PFSK-1 (cell line): ENCODE data around the gene COQ10B.

Experiments
- FOXP2 ChIP-seq: optimal IDR thresholded peaks from 2 replicates; pipeline ENCODE3; 2011; ENCODE audit warnings: borderline replicate concordance, control low read depth, inconsistent platforms; ENCODE audit not compliant: insufficient read depth; ENCODE audit errors: extremely low read length, extremely low read depth
- POLR2AphosphoS5 ChIP-seq: IDR thresholded peaks from 2 replicates; pipeline ENCODE4 v1.6.1; 2012; ENCODE audit warnings: low read depth, mild to moderate bottlenecking, control low read depth, low read length, moderate library complexity
- SIN3A ChIP-seq: IDR thresholded peaks from 2 replicates; pipeline ENCODE4 v1.6.1; 2012; ENCODE audit warnings: mild to moderate bottlenecking, low read length, moderate library complexity, borderline replicate concordance; ENCODE audit not compliant: insufficient read depth
- TAF1 ChIP-seq: IDR thresholded peaks from 2 replicates; pipeline ENCODE4 v1.6.1; 2012; ENCODE audit warnings: low read length, control low read depth, borderline replicate concordance; ENCODE audit not compliant: insufficient read depth
- TF ChIP-seq, protein P1 (sequence below), 2 experiments: IDR thresholded peaks; 2 replicates each; pipeline versions ENCODE4 v1.6.1 to v1.8.0; 2011 to 2012; ENCODE audit warnings: low read depth in 2 of 2, low read length in 2 of 2, control low read depth in 1 of 2, inconsistent platforms in 1 of 2, mild to moderate bottlenecking in 1 of 2, moderate library complexity in 1 of 2; ENCODE audit not compliant: insufficient read depth in 1 of 2

Gene COQ10B

DNA sequence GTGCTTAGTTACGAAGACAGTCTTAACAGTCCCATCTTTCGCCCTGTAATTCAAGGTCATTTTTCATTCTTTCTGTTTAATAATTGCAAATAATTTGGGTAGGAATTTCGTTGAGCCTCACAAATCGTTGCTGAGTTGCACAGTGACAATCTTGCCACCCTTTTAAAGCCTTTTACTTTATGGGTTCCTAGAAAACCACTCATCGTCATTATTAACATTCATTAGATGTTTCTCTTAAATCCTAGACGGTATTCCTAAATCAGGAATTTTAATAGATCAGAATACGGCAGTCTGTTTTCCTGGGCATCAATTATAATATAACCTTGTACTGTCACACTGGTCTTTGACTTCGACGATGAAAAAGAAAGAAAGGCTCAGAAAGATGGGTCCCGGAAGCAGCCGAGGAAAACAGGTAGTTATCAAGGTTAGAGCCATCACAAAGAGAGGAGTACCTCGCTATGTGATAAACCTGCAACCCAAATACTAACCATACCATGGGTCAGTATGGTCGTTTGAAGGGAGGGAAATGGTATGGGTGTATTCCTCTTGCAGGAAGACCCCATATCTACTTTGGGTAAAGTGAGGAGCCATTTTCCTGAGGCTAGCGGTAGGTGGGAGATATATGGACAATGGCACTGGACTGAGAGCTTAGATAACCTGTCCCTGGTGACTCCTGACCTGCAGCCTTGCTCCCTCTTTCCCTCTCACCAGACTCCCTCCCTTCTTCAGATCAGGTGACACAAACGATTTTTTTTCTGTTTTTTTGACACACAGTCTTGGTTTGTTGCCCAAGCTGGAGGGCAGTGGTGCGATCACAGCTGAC is 17.5 kb upstream of the COQ10B start:
- TF ChIP-seq TAF1 (no peak), POLR2AphosphoS5 (no peak), SIN3A (no peak), FOXP2 (no peak)
- TF ChIP-seq, protein P1, sequence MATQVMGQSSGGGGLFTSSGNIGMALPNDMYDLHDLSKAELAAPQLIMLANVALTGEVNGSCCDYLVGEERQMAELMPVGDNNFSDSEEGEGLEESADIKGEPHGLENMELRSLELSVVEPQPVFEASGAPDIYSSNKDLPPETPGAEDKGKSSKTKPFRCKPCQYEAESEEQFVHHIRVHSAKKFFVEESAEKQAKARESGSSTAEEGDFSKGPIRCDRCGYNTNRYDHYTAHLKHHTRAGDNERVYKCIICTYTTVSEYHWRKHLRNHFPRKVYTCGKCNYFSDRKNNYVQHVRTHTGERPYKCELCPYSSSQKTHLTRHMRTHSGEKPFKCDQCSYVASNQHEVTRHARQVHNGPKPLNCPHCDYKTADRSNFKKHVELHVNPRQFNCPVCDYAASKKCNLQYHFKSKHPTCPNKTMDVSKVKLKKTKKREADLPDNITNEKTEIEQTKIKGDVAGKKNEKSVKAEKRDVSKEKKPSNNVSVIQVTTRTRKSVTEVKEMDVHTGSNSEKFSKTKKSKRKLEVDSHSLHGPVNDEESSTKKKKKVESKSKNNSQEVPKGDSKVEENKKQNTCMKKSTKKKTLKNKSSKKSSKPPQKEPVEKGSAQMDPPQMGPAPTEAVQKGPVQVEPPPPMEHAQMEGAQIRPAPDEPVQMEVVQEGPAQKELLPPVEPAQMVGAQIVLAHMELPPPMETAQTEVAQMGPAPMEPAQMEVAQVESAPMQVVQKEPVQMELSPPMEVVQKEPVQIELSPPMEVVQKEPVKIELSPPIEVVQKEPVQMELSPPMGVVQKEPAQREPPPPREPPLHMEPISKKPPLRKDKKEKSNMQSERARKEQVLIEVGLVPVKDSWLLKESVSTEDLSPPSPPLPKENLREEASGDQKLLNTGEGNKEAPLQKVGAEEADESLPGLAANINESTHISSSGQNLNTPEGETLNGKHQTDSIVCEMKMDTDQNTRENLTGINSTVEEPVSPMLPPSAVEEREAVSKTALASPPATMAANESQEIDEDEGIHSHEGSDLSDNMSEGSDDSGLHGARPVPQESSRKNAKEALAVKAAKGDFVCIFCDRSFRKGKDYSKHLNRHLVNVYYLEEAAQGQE (IDR thresholded peaks at IDR 0.05; ENCODE audit: insufficient read depth in 1 of 2, low read depth in 2 of 2, low read length in 2 of 2) = no peak

DNA sequence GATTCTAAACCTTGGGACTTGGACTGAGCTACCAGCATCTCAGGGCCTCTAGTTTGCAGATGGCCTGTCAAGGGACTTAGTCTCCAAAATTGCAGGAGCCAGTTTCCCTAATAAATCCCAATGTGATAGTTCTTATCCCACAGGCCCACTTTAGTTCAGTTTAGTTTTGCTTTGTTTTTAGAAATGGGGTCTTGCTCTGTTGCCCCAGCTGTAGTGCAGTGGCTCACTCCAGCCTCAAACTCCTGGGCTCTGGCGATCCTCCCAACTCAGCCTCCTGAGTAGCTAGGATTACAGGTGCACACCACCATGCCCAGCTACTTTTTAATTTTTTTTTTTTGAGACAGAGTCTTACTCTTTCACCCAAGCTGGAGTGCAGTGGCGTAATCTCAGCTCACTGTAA is 16.0 kb upstream of the COQ10B start:
- TF ChIP-seq POLR2AphosphoS5 (no peak), TAF1 (no peak), SIN3A (no peak), FOXP2 (no peak)
- TF ChIP-seq, protein P1 (IDR thresholded peaks at IDR 0.05; ENCODE audit: insufficient read depth in 1 of 2, low read depth in 2 of 2, low read length in 2 of 2) = no peak

DNA sequence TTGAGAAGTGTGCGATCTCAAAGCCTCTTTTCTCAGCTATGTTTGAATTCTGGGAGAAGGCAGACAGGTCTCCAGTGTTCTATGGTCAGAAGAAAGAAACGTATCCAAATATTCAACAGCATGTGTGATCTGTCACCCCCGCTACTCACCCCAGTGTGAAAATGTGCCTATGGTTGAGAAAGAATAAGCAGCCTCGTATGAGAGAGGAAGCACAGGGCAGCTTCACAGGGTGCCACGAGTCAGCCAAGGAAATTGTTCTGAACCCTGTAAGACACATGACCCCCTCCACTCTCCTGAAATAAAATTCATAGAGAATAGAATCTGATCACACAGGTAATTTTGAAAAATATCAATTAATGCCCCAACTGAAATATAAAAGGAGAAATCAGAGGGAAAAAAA is 10.5 kb upstream of the COQ10B start:
- no peak for TF ChIP-seq SIN3A
- TF ChIP-seq POLR2AphosphoS5 = no peak
- TF ChIP-seq FOXP2 = no peak
- TF ChIP-seq, protein P1 (IDR thresholded peaks at IDR 0.05; ENCODE audit: insufficient read depth in 1 of 2, low read depth in 2 of 2, low read length in 2 of 2) = no peak
- no peak for TF ChIP-seq TAF1

DNA sequence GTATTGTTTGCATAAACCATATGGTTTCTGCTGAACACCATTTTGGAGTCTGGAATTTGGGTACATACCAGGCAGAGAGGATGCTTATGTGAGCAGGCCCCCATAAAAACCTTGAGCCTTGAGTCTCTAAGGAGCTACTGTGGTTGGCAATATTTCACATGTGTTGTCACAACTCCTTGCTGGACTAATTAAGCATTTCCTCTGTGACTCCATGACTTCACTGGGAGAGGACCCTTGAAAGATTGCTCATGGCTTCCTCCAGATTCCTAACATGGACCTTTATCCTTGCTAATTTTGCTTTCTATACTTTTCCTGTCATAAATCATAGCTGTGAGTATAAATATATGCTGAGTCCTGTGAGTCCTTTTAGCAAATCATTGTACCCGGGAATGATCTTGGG is 7.6 kb upstream of the COQ10B start:
- TF ChIP-seq, protein P1 (IDR thresholded peaks at IDR 0.05; ENCODE audit: insufficient read depth in 1 of 2, low read depth in 2 of 2, low read length in 2 of 2) = no peak
- TF ChIP-seq FOXP2 (no peak), TAF1 (no peak), SIN3A (no peak), POLR2AphosphoS5 (no peak)
